Astrocyte (in vitro differentiated cells and primary cell): ENCODE data around the gene CRIM1. TPM values are rescaled to one million over a fixed set of nuclear protein-coding genes. Genes with fewer than 3 reads are reported as not detected.

Source experiments
- DNase-seq: peaks from one replicate; pipeline ENCODE4 v3.0.0-alpha.2; 2010; ENCODE audit warnings: low read depth
- FAIRE-seq: peaks from 2 replicates; lab custom pipeline; 2011; peaks lifted over from hg19 to GRCh38; lab: Jason Lieb, UNC
- H2AFZ ChIP-seq: 2 replicates; pipeline ENCODE4 v1.6.0; 2012; ENCODE audit warnings: low read depth, low read length, inconsistent platforms
- H3K27ac ChIP-seq: 2 replicates; pipeline ENCODE4 v1.5.1; 2011; ENCODE audit warnings: low read depth, low read length, inconsistent platforms
- H3K27me3 ChIP-seq: 2 replicates; pipeline ENCODE4 v1.6.0; 2011; ENCODE audit warnings: low read length, inconsistent platforms; ENCODE audit not compliant: insufficient read depth
- H3K36me3 ChIP-seq: 2 replicates; pipeline ENCODE4 v1.5.1; 2011; ENCODE audit warnings: low read length, inconsistent platforms; ENCODE audit not compliant: insufficient read depth
- H3K4me1 ChIP-seq: 2 replicates; pipeline ENCODE4 v1.5.1; 2011; ENCODE audit warnings: low read length, inconsistent platforms; ENCODE audit not compliant: insufficient read depth
- H3K4me2 ChIP-seq: 2 replicates; pipeline ENCODE4 v1.6.0; 2012; ENCODE audit warnings: low read length, inconsistent platforms
- H3K4me3 ChIP-seq: 2 replicates; pipeline ENCODE4 v1.5.1; 2011; ENCODE audit warnings: low read depth, mild to moderate bottlenecking, low read length, inconsistent platforms; ENCODE audit not compliant: insufficient read depth
- H3K79me2 ChIP-seq: 2 replicates; pipeline ENCODE4 v1.6.0; 2012; ENCODE audit warnings: mild to moderate bottlenecking, low read length, inconsistent platforms; ENCODE audit not compliant: insufficient read depth
- H3K9ac ChIP-seq: 2 replicates; pipeline ENCODE4 v1.6.0; 2012; ENCODE audit warnings: mild to moderate bottlenecking, low read length, inconsistent platforms
- H3K9me3 ChIP-seq: 2 replicates; pipeline ENCODE4 v1.5.1; 2012; ENCODE audit warnings: low read depth, mild to moderate bottlenecking, low read length, inconsistent platforms; ENCODE audit not compliant: insufficient read depth
- H4K20me1 ChIP-seq: 2 replicates; pipeline ENCODE4 v1.6.0; 2012; ENCODE audit warnings: low read length, inconsistent platforms; ENCODE audit not compliant: insufficient read depth
- H3K27ac Mint-ChIP-seq: one replicate; pipeline ENCODE4 v1.8.0; 2021; ENCODE audit warnings: mild to moderate bottlenecking, mixed read lengths; ENCODE audit not compliant: unreplicated experiment
- H3K27me3 Mint-ChIP-seq: one replicate; pipeline ENCODE4 v1.8.0; 2021; ENCODE audit warnings: low read depth, mixed read lengths; ENCODE audit not compliant: unreplicated experiment
- H3K36me3 Mint-ChIP-seq: one replicate; pipeline ENCODE4 v1.8.0; 2021; ENCODE audit warnings: low read depth, mixed read lengths; ENCODE audit not compliant: unreplicated experiment
- H3K4me1 Mint-ChIP-seq: one replicate; pipeline ENCODE4 v1.8.0; 2021; ENCODE audit warnings: low read depth, mixed read lengths; ENCODE audit not compliant: unreplicated experiment
- H3K4me3 Mint-ChIP-seq: one replicate; pipeline ENCODE4 v1.8.0; 2021; ENCODE audit warnings: mild to moderate bottlenecking, moderate library complexity, mixed read lengths; ENCODE audit not compliant: unreplicated experiment
- H3K9me3 Mint-ChIP-seq: one replicate; pipeline ENCODE4 v1.8.0; 2021; ENCODE audit warnings: mild to moderate bottlenecking, mixed read lengths; ENCODE audit not compliant: unreplicated experiment
- EZH2 ChIP-seq: IDR thresholded peaks from 2 replicates; pipeline ENCODE4 v1.6.1; 2012; ENCODE audit warnings: mild to moderate bottlenecking, low read length, inconsistent platforms; ENCODE audit not compliant: insufficient read depth
- total RNA-seq: library from RNA; stranded (reverse); gene quantifications from 2 replicates; pipeline ENCODE4 v1.2.1, GENCODE V29; 2021
- TF ChIP-seq, protein P1 (sequence below): IDR thresholded peaks from 2 replicates; pipeline ENCODE4 v1.5.1; 2011; ENCODE audit warnings: low read depth, mild to moderate bottlenecking, inconsistent platforms, low read length, moderate library complexity; ENCODE audit not compliant: insufficient read depth

CRIM1 gene
- total RNA-seq, 1 donor from 2014 or later: 180 TPM

DNA sequence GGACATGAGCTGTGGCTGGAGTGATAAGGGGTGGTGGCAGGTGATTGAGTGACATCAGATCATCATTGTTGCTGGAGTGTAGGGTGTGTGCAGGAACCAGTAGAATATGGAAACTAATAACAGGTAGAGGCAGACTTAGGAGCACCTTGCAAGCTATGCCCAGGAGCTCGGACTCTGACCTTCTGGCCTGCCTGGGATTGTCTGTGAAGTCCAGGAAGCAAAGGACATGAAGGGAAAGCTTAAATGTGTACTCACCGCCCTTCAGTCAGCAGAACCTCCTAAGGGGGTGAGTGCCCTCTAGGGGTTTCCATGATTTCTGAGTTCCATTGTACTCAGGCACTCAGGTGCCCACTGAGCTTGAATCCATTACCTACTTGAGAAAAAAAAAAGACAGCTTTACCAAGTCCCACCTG lies 104.2 kb downstream of the CRIM1 start:
- Histone ChIP-seq H3K4me3 (no peak overlapping the region), H2AFZ (no peak overlapping the region), H4K20me1 (no peaks in the 10 kb centered on the region), H3K9ac (peak overlapping the region; percentile 84), H3K36me3 (peaks cover 25% of the 10 kb centered on the region), H3K4me2 (no peak overlapping the region), H3K4me1 (peaks cover 62% of the 10 kb centered on the region), H3K79me2 (peaks cover 82% of the 10 kb centered on the region), H3K9me3 (no peaks in the 10 kb centered on the region), H3K27me3 (no peaks in the 10 kb centered on the region), H3K27ac (peak overlapping the region; percentile 95)
- Mint-ChIP-seq H3K27me3 (no peaks in the 10 kb centered on the region), H3K36me3 (peaks cover 7% of the 10 kb centered on the region), H3K27ac (no peak overlapping the region), H3K9me3 (no peaks in the 10 kb centered on the region), H3K4me3 (no peak overlapping the region), H3K4me1 (peaks cover 28% of the 10 kb centered on the region)
- TF ChIP-seq, protein P1, sequence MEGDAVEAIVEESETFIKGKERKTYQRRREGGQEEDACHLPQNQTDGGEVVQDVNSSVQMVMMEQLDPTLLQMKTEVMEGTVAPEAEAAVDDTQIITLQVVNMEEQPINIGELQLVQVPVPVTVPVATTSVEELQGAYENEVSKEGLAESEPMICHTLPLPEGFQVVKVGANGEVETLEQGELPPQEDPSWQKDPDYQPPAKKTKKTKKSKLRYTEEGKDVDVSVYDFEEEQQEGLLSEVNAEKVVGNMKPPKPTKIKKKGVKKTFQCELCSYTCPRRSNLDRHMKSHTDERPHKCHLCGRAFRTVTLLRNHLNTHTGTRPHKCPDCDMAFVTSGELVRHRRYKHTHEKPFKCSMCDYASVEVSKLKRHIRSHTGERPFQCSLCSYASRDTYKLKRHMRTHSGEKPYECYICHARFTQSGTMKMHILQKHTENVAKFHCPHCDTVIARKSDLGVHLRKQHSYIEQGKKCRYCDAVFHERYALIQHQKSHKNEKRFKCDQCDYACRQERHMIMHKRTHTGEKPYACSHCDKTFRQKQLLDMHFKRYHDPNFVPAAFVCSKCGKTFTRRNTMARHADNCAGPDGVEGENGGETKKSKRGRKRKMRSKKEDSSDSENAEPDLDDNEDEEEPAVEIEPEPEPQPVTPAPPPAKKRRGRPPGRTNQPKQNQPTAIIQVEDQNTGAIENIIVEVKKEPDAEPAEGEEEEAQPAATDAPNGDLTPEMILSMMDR: peak; percentile 42
- no peak for TF ChIP-seq EZH2
- no peak for FAIRE-seq
- DNase-seq: peak; percentile 54

DNA sequence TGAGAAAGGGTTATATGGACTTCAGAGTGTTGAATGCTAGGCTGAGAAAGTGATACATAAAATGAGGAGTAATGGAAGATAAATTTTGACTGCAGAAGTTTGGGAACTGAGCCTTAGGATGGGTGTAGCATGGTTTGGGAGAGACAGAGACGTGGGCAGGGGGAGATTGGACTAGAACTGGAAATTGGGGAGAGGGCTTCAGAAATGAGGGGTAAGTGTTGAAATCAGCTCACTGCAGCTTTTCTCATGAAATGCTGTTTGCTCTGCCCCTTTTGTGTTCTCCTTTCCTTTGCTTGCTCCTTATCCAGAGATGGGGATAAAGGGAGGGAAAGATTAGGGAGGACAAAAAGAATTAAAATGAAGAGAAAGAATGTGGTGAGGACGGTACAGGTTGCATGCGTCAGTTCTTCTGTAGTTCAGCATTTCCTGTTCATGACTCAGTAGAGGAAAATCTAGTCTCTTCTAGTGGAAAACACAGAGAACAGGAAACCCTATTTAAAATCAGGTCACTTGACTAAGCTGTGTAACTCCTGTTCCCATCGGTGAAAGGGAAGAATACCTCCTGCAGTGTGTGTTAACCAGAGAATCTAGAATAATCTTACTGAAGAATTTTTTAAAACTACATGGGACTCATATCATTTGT lies 105.6 kb downstream of the CRIM1 start:
- Histone ChIP-seq H3K27ac (peak overlapping the region; percentile 95), H3K36me3 (peaks cover 36% of the 10 kb centered on the region), H3K4me3 (peak overlapping the region; percentile 21), H3K9me3 (no peaks in the 10 kb centered on the region), H3K4me1 (peaks cover 48% of the 10 kb centered on the region), H3K9ac (peak overlapping the region; percentile 84), H3K4me2 (peak overlapping the region; percentile 79), H3K27me3 (no peaks in the 10 kb centered on the region), H2AFZ (no peak overlapping the region), H4K20me1 (no peaks in the 10 kb centered on the region), H3K79me2 (peaks cover 77% of the 10 kb centered on the region)
- Mint-ChIP-seq H3K4me3 (no peak overlapping the region), H3K4me1 (peaks cover 28% of the 10 kb centered on the region), H3K27ac (no peak overlapping the region), H3K27me3 (no peaks in the 10 kb centered on the region), H3K9me3 (no peaks in the 10 kb centered on the region), H3K36me3 (peaks cover 9% of the 10 kb centered on the region)
- DNase-seq (peak; percentile 97), FAIRE-seq (peak; percentile 84)
- TF ChIP-seq, protein P1: no peak
- no peak for TF ChIP-seq EZH2

DNA sequence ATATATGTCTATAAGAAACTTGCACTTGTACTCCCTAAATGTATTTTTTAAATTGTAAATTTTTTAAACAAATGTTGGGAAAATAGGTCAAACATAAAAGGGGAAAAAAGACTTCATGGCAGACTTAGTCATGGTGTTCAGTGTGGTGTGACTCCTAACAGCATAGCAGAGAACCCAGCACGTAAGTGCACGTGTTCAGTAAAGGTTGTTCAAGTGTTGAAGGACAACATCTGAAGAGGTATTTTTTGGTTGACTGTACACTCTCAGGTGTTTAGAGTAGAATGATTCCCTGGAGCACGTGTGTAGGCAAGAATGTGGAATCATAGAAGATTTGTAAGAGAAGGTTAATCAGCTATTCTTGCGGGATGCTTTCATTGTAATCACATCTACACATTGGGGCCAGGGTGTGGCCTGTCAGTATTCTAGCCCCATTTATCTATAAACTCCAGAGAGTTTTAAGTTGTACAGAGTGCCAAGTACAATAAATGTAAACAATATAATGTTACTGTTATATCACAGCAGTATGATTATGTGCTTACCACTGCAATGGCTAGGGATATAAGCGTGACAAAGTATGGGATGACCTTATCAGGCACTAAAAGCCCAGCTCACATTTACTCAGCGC lies 106.8 kb downstream of the CRIM1 start:
- no peak for TF ChIP-seq EZH2
- TF ChIP-seq, protein P1: no peak
- peaks cover 18% of the 10 kb centered on the region for H3K36me3 Mint-ChIP-seq
- H2AFZ ChIP-seq: no peak overlapping the region
- no peaks in the 10 kb centered on the region for H3K9me3 Mint-ChIP-seq
- FAIRE-seq (no peak), DNase-seq (no peak)
- H4K20me1 ChIP-seq: no peaks in the 10 kb centered on the region
- H3K27me3 Mint-ChIP-seq: no peaks in the 10 kb centered on the region
- no peak overlapping the region for H3K4me3 Mint-ChIP-seq
- H3K9me3 ChIP-seq: no peaks in the 10 kb centered on the region
- no peak overlapping the region for H3K4me2 ChIP-seq
- H3K4me1 Mint-ChIP-seq: peaks cover 25% of the 10 kb centered on the region
- peaks cover 40% of the 10 kb centered on the region for H3K4me1 ChIP-seq
- H3K9ac ChIP-seq: no peak overlapping the region
- no peak overlapping the region for H3K4me3 ChIP-seq
- peaks cover 47% of the 10 kb centered on the region for H3K36me3 ChIP-seq
- H3K27ac ChIP-seq: peak overlapping the region; percentile 95
- no peaks in the 10 kb centered on the region for H3K27me3 ChIP-seq
- H3K27ac Mint-ChIP-seq: peak overlapping the region; percentile 55
- H3K79me2 ChIP-seq: peaks cover 78% of the 10 kb centered on the region
